CD14-positive monocyte (primary cell): ENCODE results near the gene XPNPEP3. TPM values are rescaled to one million over a fixed set of nuclear protein-coding genes. Genes with fewer than 3 reads are reported as not detected.

Experiments used
- DNase-seq, 3 donors: peaks; one replicate each; pipeline ENCODE4 v3.0.0-alpha.2; 2011 to 2022
- H2AFZ ChIP-seq: 2 replicates; pipeline ENCODE4 v1.6.0; 2012; ENCODE audit warnings: mild to moderate bottlenecking, low read depth, low read length, inconsistent platforms; ENCODE audit not compliant: insufficient read depth, poor library complexity, severe bottlenecking
- H3K27ac ChIP-seq, 2 donors: 1 replicate in 1 of 2; 2 replicates in 1 of 2; pipeline ENCODE4 v1.5.1; 2012 to 2013; ENCODE audit warnings: low read length in 2 of 2, control low read depth in 1 of 2, inconsistent platforms in 1 of 2, low read depth in 1 of 2, mild to moderate bottlenecking in 1 of 2
- H3K27me3 ChIP-seq, 2 donors: one replicate each; pipeline versions ENCODE4 v1.6.0 to v1.6.1; 2011 to 2013; ENCODE audit warnings: low read length in 2 of 2; ENCODE audit not compliant: control insufficient read depth in 2 of 2, insufficient read depth in 2 of 2
- H3K36me3 ChIP-seq, 2 donors: replicated peaks in 1 of 2; 1 replicate in 1 of 2; 2 replicates in 1 of 2; pipeline versions ENCODE4 v1.5.1 to v1.6.1; 2012 to 2013; ENCODE audit warnings: low read length in 2 of 2, control low read depth in 1 of 2, inconsistent platforms in 1 of 2, mild to moderate bottlenecking in 1 of 2; ENCODE audit not compliant: insufficient read depth in 2 of 2, control insufficient read depth in 1 of 2
- H3K4me1 ChIP-seq, 2 donors: 1 replicate in 1 of 2; 2 replicates in 1 of 2; pipeline versions ENCODE4 v1.5.1 to v1.6.1; 2012 to 2013; ENCODE audit warnings: low read length in 2 of 2, control low read depth in 1 of 2, inconsistent platforms in 1 of 2, mild to moderate bottlenecking in 1 of 2, moderate library complexity in 1 of 2; ENCODE audit not compliant: insufficient read depth in 2 of 2, control insufficient read depth in 1 of 2
- H3K4me2 ChIP-seq: replicated peaks from 2 replicates; pipeline ENCODE3; 2012; ENCODE audit warnings: low read length, moderate library complexity, mild to moderate bottlenecking; ENCODE audit not compliant: poor library complexity, severe bottlenecking; ENCODE audit errors: extremely low read depth
- H3K4me3 ChIP-seq, 3 experiments: fragments of 200-600 bp in 1 of 3; sonication (generic) in 1 of 3; replicated peaks in 1 of 3; 1 replicate in 2 of 3; 2 replicates in 1 of 3; pipeline ENCODE4 v1.5.1; 2011 to 2013; ENCODE audit warnings: low read length in 3 of 3, mild to moderate bottlenecking in 3 of 3, control low read depth in 2 of 3, low read depth in 2 of 3, inconsistent platforms in 1 of 3, moderate library complexity in 1 of 3
- H3K79me2 ChIP-seq: 2 replicates; pipeline ENCODE4 v1.6.0; 2012; ENCODE audit warnings: mild to moderate bottlenecking, control low read depth, inconsistent platforms, low read length, moderate library complexity; ENCODE audit not compliant: insufficient read depth
- H3K9ac ChIP-seq: 2 replicates; pipeline ENCODE4 v1.6.0; 2017; ENCODE audit warnings: low read length, mild to moderate bottlenecking; ENCODE audit not compliant: insufficient read depth, poor library complexity, severe bottlenecking
- H3K9me3 ChIP-seq, 2 donors: replicated peaks in 1 of 2; 1 replicate in 1 of 2; 2 replicates in 1 of 2; pipeline versions ENCODE4 v1.5.1 to v1.6.1; 2012 to 2013; ENCODE audit warnings: low read length in 2 of 2, control low read depth in 1 of 2; ENCODE audit not compliant: control insufficient read depth in 1 of 2, insufficient read depth in 1 of 2
- H4K20me1 ChIP-seq: 2 replicates; pipeline ENCODE4 v1.6.0; 2012; ENCODE audit warnings: mild to moderate bottlenecking, low read length, control low read depth, moderate library complexity; ENCODE audit not compliant: insufficient read depth
- H3K27ac Mint-ChIP-seq, 7 donors: one replicate each; pipeline ENCODE4 v1.8.0; 2020; ENCODE audit warnings: mild to moderate bottlenecking in 7 of 7, mixed read lengths in 7 of 7, moderate library complexity in 6 of 7, inconsistent platforms in 2 of 7
- H3K27me3 Mint-ChIP-seq, 3 donors: one replicate each; pipeline ENCODE4 v1.8.0; 2021 to 2022; ENCODE audit warnings: low read depth in 3 of 3, mild to moderate bottlenecking in 3 of 3, mixed read lengths in 3 of 3, moderate library complexity in 3 of 3, inconsistent platforms in 1 of 3
- H3K36me3 Mint-ChIP-seq, 2 donors: one replicate each; pipeline ENCODE4 v1.8.0; 2020; ENCODE audit warnings: mixed read lengths in 2 of 2, inconsistent platforms in 1 of 2, mild to moderate bottlenecking in 1 of 2
- H3K4me1 Mint-ChIP-seq: one replicate; pipeline ENCODE4 v1.8.0; 2020; ENCODE audit warnings: mild to moderate bottlenecking, mixed read lengths
- H3K4me3 Mint-ChIP-seq, 2 donors: one replicate each; pipeline ENCODE4 v1.8.0; 2020; ENCODE audit warnings: mild to moderate bottlenecking in 2 of 2, mixed read lengths in 2 of 2, moderate library complexity in 1 of 2
- H3K9me3 Mint-ChIP-seq, 7 donors: one replicate each; pipeline ENCODE4 v1.8.0; 2020 to 2022; ENCODE audit warnings: mixed read lengths in 7 of 7, mild to moderate bottlenecking in 6 of 7, moderate library complexity in 6 of 7, inconsistent platforms in 2 of 7
- WGBS: methylation state at CpG from one replicate; pipeline ENCODE4 v1.1.5; 2013; ENCODE audit warnings: missing lambda C conversion rate; ENCODE audit not compliant: insufficient coverage; 5-methylcytosine and 5-hydroxymethylcytosine counted together
- intact Hi-C, 2 donors: fragments of 100-400 bp; cut with micrococcal nuclease; formaldehyde crosslinking; loops; one replicate each; pipeline versions ENCODE4 v1.15.0 to v1.15.1; 2023
- polyA plus RNA-seq, 3 donors: library from polyadenylated mRNA; depleted of rRNA in 1 of 3; unstranded in 2 of 3; stranded (reverse) in 1 of 3; fragments of 300-500 nt in 2 of 3; fragments of >200 nt in 1 of 3; fragmentation: Illumina TruSeq in 2 of 3; gene quantifications; 1 replicate in 2 of 3; 2 replicates in 1 of 3; pipeline ENCODE4 v1.2.3, GENCODE V29; 2012 to 2021
- TF ChIP-seq, protein P1 (sequence below): fragments of 200-600 bp; IDR thresholded peaks from one replicate; pipeline ENCODE4 v1.8.0; 2022; ENCODE audit warnings: antibody characterized with exemption, mild to moderate bottlenecking

Gene XPNPEP3
- polyA plus RNA-seq, 3 donors = 3.6 to 9.4 (median 7.3) TPM

DNA sequence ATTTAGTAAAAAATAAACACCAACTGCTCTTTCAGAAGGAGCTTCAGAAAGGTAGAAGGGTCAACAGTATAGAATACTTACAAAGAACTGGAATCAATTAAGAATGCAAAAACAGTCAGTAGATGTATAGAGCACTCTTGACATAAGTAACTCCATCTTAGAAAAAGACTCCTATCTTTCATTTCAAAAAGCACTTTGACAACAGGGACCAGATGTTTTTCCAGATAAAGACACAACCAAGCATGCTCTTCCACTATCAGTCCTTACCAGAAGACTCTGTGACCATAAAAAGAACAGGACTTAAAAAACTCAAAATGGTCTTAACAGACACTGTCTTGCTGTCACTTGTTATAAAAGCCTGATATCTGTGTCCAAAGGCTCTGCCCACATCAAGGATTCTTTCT is 43.0 kb upstream of the XPNPEP3 start:
- TF ChIP-seq, protein P1, sequence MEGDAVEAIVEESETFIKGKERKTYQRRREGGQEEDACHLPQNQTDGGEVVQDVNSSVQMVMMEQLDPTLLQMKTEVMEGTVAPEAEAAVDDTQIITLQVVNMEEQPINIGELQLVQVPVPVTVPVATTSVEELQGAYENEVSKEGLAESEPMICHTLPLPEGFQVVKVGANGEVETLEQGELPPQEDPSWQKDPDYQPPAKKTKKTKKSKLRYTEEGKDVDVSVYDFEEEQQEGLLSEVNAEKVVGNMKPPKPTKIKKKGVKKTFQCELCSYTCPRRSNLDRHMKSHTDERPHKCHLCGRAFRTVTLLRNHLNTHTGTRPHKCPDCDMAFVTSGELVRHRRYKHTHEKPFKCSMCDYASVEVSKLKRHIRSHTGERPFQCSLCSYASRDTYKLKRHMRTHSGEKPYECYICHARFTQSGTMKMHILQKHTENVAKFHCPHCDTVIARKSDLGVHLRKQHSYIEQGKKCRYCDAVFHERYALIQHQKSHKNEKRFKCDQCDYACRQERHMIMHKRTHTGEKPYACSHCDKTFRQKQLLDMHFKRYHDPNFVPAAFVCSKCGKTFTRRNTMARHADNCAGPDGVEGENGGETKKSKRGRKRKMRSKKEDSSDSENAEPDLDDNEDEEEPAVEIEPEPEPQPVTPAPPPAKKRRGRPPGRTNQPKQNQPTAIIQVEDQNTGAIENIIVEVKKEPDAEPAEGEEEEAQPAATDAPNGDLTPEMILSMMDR = no peak
- H3K4me3 Mint-ChIP-seq = no peak overlapping the region
- Histone ChIP-seq H2AFZ (no peak overlapping the region), H3K4me2 (no peak overlapping the region), H3K79me2 (peaks cover 50% of the 10 kb centered on the region), H3K9ac (no peak overlapping the region), H3K9me3 (no peaks in the 10 kb centered on the region), H3K27ac (no peak overlapping the region), H3K4me3 (no peak overlapping the region), H3K27me3 (no peaks in the 10 kb centered on the region), H4K20me1 (peaks cover 3% of the 10 kb centered on the region), H3K4me1 (peaks cover 18 to 20% of the 10 kb centered on the region in 2 donors), H3K36me3 (no peaks in the 10 kb centered on the region)
- H3K4me1 Mint-ChIP-seq = peaks cover 20% of the 10 kb centered on the region
- peaks cover 4 to 12% of the 10 kb centered on the region in 2 donors for H3K36me3 Mint-ChIP-seq
- H3K27ac Mint-ChIP-seq = peak overlapping the region in 1 of 7 donors; percentile 59
- H3K27me3 Mint-ChIP-seq = peaks cover 0 to 2% (median under 1%) of the 10 kb centered on the region in 3 donors
- no peaks in the 10 kb centered on the region for H3K9me3 Mint-ChIP-seq
- intact Hi-C loops = loop anchor here in 1 of 2 donors (10.0 kb wide), 1 partner anchor 81 kb away; no protein-coding TSS in a partner anchor
- DNase-seq = no peak

- intact Hi-C loops = loop anchor here (5.0 to 10.0 kb wide), 2 partner anchors 40 to 77 kb away; partner anchors contain the start of genes ST13 (in 2 of the 2) and XPNPEP3 (in 2 of the 2)
- Mint-ChIP-seq H3K36me3 (peaks cover 4 to 8% of the 10 kb centered on the region in 2 donors), H3K4me1 (peaks cover 26% of the 10 kb centered on the region), H3K9me3 (no peaks in the 10 kb centered on the region), H3K27me3 (peaks cover 0 to 2% (median 0%) of the 10 kb centered on the region in 3 donors), H3K27ac (peak overlapping the region in 5 of 7 donors; percentile 4 to 58 (median 21)), H3K4me3 (peak overlapping the region; percentile 97 to 98)
- H3K4me1 ChIP-seq = peaks cover 25 to 31% of the 10 kb centered on the region in 2 donors
- H2AFZ ChIP-seq = no peak overlapping the region
- no peak overlapping the region for H3K4me2 ChIP-seq
- H3K27me3 ChIP-seq = no peaks in the 10 kb centered on the region
- H3K79me2 ChIP-seq = peaks cover 38% of the 10 kb centered on the region
- no peak overlapping the region for H3K27ac ChIP-seq
- no peak for DNase-seq
- TF ChIP-seq, protein P1 = no peak
- peak overlapping the region in 1 of 3 experiments; percentile 100 for H3K4me3 ChIP-seq
- no peaks in the 10 kb centered on the region for H3K36me3 ChIP-seq
- H3K9ac ChIP-seq = no peak overlapping the region
- WGBS = 96% methylated on average over 4 of the region's 4 CpGs
- no peaks in the 10 kb centered on the region for H3K9me3 ChIP-seq
- H4K20me1 ChIP-seq = peaks cover 3% of the 10 kb centered on the region
Observed at GRCh38 chr22:40817737-40818136, 39.2 kb upstream of the XPNPEP3 start.
